Astrocyte (in vitro differentiated cells and primary cell): Measurements from ENCODE around the gene LSM10. TPM values are rescaled to one million over a fixed set of nuclear protein-coding genes. Genes with fewer than 3 reads are reported as not detected.

Experiments
- DNase-seq: peaks from one replicate; pipeline ENCODE4 v3.0.0-alpha.2; 2010; ENCODE audit warnings: low read depth
- FAIRE-seq: peaks from 2 replicates; lab custom pipeline; 2011; peaks lifted over from hg19 to GRCh38; lab: Jason Lieb, UNC
- H2AFZ ChIP-seq: 2 replicates; pipeline ENCODE4 v1.6.0; 2012; ENCODE audit warnings: low read depth, low read length, inconsistent platforms
- H3K27ac ChIP-seq: 2 replicates; pipeline ENCODE4 v1.5.1; 2011; ENCODE audit warnings: low read depth, low read length, inconsistent platforms
- H3K27me3 ChIP-seq: 2 replicates; pipeline ENCODE4 v1.6.0; 2011; ENCODE audit warnings: low read length, inconsistent platforms; ENCODE audit not compliant: insufficient read depth
- H3K36me3 ChIP-seq: 2 replicates; pipeline ENCODE4 v1.5.1; 2011; ENCODE audit warnings: low read length, inconsistent platforms; ENCODE audit not compliant: insufficient read depth
- H3K4me1 ChIP-seq: 2 replicates; pipeline ENCODE4 v1.5.1; 2011; ENCODE audit warnings: low read length, inconsistent platforms; ENCODE audit not compliant: insufficient read depth
- H3K4me2 ChIP-seq: 2 replicates; pipeline ENCODE4 v1.6.0; 2012; ENCODE audit warnings: low read length, inconsistent platforms
- H3K4me3 ChIP-seq: 2 replicates; pipeline ENCODE4 v1.5.1; 2011; ENCODE audit warnings: low read depth, mild to moderate bottlenecking, low read length, inconsistent platforms; ENCODE audit not compliant: insufficient read depth
- H3K79me2 ChIP-seq: 2 replicates; pipeline ENCODE4 v1.6.0; 2012; ENCODE audit warnings: mild to moderate bottlenecking, low read length, inconsistent platforms; ENCODE audit not compliant: insufficient read depth
- H3K9ac ChIP-seq: 2 replicates; pipeline ENCODE4 v1.6.0; 2012; ENCODE audit warnings: mild to moderate bottlenecking, low read length, inconsistent platforms
- H3K9me3 ChIP-seq: 2 replicates; pipeline ENCODE4 v1.5.1; 2012; ENCODE audit warnings: low read depth, mild to moderate bottlenecking, low read length, inconsistent platforms; ENCODE audit not compliant: insufficient read depth
- H4K20me1 ChIP-seq: 2 replicates; pipeline ENCODE4 v1.6.0; 2012; ENCODE audit warnings: low read length, inconsistent platforms; ENCODE audit not compliant: insufficient read depth
- H3K27ac Mint-ChIP-seq: one replicate; pipeline ENCODE4 v1.8.0; 2021; ENCODE audit warnings: mild to moderate bottlenecking, mixed read lengths; ENCODE audit not compliant: unreplicated experiment
- H3K27me3 Mint-ChIP-seq: one replicate; pipeline ENCODE4 v1.8.0; 2021; ENCODE audit warnings: low read depth, mixed read lengths; ENCODE audit not compliant: unreplicated experiment
- H3K36me3 Mint-ChIP-seq: one replicate; pipeline ENCODE4 v1.8.0; 2021; ENCODE audit warnings: low read depth, mixed read lengths; ENCODE audit not compliant: unreplicated experiment
- H3K4me1 Mint-ChIP-seq: one replicate; pipeline ENCODE4 v1.8.0; 2021; ENCODE audit warnings: low read depth, mixed read lengths; ENCODE audit not compliant: unreplicated experiment
- H3K4me3 Mint-ChIP-seq: one replicate; pipeline ENCODE4 v1.8.0; 2021; ENCODE audit warnings: mild to moderate bottlenecking, moderate library complexity, mixed read lengths; ENCODE audit not compliant: unreplicated experiment
- H3K9me3 Mint-ChIP-seq: one replicate; pipeline ENCODE4 v1.8.0; 2021; ENCODE audit warnings: mild to moderate bottlenecking, mixed read lengths; ENCODE audit not compliant: unreplicated experiment
- CTCF ChIP-seq: IDR thresholded peaks from 2 replicates; pipeline ENCODE4 v1.5.1; 2011; ENCODE audit warnings: low read depth, mild to moderate bottlenecking, inconsistent platforms, low read length, moderate library complexity; ENCODE audit not compliant: insufficient read depth
- EZH2 ChIP-seq: IDR thresholded peaks from 2 replicates; pipeline ENCODE4 v1.6.1; 2012; ENCODE audit warnings: mild to moderate bottlenecking, low read length, inconsistent platforms; ENCODE audit not compliant: insufficient read depth
- total RNA-seq: library from RNA; stranded (reverse); gene quantifications from 2 replicates; pipeline ENCODE4 v1.2.1, GENCODE V29; 2021

The LSM10 gene
- total RNA-seq, 1 donor from 2014 or later: 48.9 TPM

GRCh38 chr1:36400825-36401601 is 3.3 kb upstream of the LSM10 start:
- peaks cover 10% of the 10 kb centered on the region for H3K4me1 ChIP-seq
- H4K20me1 ChIP-seq: no peaks in the 10 kb centered on the region
- H3K9me3 ChIP-seq: no peaks in the 10 kb centered on the region
- no peaks in the 10 kb centered on the region for H3K9me3 Mint-ChIP-seq
- peak overlapping the region; percentile 85 for H3K4me3 Mint-ChIP-seq
- no peak overlapping the region for H3K9ac ChIP-seq
- H3K27ac ChIP-seq: no peak overlapping the region
- H3K79me2 ChIP-seq: peaks cover 15% of the 10 kb centered on the region
- H3K4me2 ChIP-seq: peak overlapping the region; percentile 36
- FAIRE-seq (no peak), DNase-seq (no peak)
- peaks cover 19% of the 10 kb centered on the region for H3K4me1 Mint-ChIP-seq
- no peak for TF ChIP-seq CTCF
- no peak for TF ChIP-seq EZH2
- no peaks in the 10 kb centered on the region for H3K27me3 ChIP-seq
- peak overlapping the region; percentile 86 for H3K27ac Mint-ChIP-seq
- peak overlapping the region; percentile 5 for H3K4me3 ChIP-seq
- peaks cover 2% of the 10 kb centered on the region for H3K36me3 Mint-ChIP-seq
- H3K36me3 ChIP-seq: no peaks in the 10 kb centered on the region
- peak overlapping the region; percentile 69 for H2AFZ ChIP-seq
- no peaks in the 10 kb centered on the region for H3K27me3 Mint-ChIP-seq

DNA sequence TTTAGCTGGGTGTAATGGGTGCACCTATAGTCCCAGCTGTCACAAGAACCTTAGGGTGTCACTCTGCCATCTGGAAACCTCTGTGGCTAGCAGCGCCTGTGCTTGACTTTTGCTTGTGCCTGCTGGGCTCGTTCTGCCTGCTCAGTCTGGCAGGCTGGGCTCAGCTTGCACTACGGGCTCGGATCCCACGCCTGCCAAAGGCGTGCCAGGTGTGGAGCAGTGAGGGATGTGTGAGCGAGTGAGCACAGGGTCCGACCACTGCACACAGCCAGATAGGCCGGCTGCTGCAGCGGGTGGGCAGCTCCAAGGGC is 2.8 kb upstream of the LSM10 start:
- Mint-ChIP-seq H3K36me3 (peaks cover 2% of the 10 kb centered on the region), H3K4me1 (peaks cover 19% of the 10 kb centered on the region), H3K27me3 (no peaks in the 10 kb centered on the region), H3K9me3 (no peaks in the 10 kb centered on the region), H3K27ac (no peak overlapping the region), H3K4me3 (peak overlapping the region; percentile 85)
- DNase-seq (no peak), FAIRE-seq (no peak)
- no peak overlapping the region for H3K4me2 ChIP-seq
- H3K4me1 ChIP-seq: peaks cover 10% of the 10 kb centered on the region
- no peak for TF ChIP-seq EZH2
- TF ChIP-seq CTCF: no peak
- H4K20me1 ChIP-seq: no peaks in the 10 kb centered on the region
- H2AFZ ChIP-seq: no peak overlapping the region
- H3K27ac ChIP-seq: no peak overlapping the region
- H3K36me3 ChIP-seq: no peaks in the 10 kb centered on the region
- no peak overlapping the region for H3K9ac ChIP-seq
- H3K27me3 ChIP-seq: no peaks in the 10 kb centered on the region
- no peaks in the 10 kb centered on the region for H3K9me3 ChIP-seq
- H3K4me3 ChIP-seq: no peak overlapping the region
- peaks cover 15% of the 10 kb centered on the region for H3K79me2 ChIP-seq

GRCh38 chr1:36398370-36398977 is 766 bp upstream of the LSM10 start:
- no peak for FAIRE-seq
- peak overlapping the region; percentile 91 for H3K4me3 ChIP-seq

More at GRCh38 chr1:36398370-36398977, 766 bp upstream of the LSM10 start:
- Histone ChIP-seq H4K20me1 (peaks cover 5% of the 10 kb centered on the region), H2AFZ (no peak overlapping the region), H3K9ac (peak overlapping the region; percentile 95), H3K9me3 (no peaks in the 10 kb centered on the region), H3K27me3 (no peaks in the 10 kb centered on the region), H3K79me2 (peaks cover 29% of the 10 kb centered on the region), H3K4me1 (peaks cover 10% of the 10 kb centered on the region), H3K36me3 (peaks cover 6% of the 10 kb centered on the region), H3K27ac (peak overlapping the region; percentile 92), H3K4me2 (peak overlapping the region; percentile 88)
- H3K36me3 Mint-ChIP-seq: peaks cover 2% of the 10 kb centered on the region
- H3K27ac Mint-ChIP-seq: peak overlapping the region; percentile 98
- peaks cover 19% of the 10 kb centered on the region for H3K4me1 Mint-ChIP-seq
- TF ChIP-seq CTCF (no peak), EZH2 (no peak)
- H3K4me3 Mint-ChIP-seq: peak overlapping the region; percentile 97
- H3K9me3 Mint-ChIP-seq: no peaks in the 10 kb centered on the region
- no peak for DNase-seq
- no peaks in the 10 kb centered on the region for H3K27me3 Mint-ChIP-seq
